ENCODE data around the gene AZIN2. TPM values are rescaled to one million over a fixed set of nuclear protein-coding genes. Genes with fewer than 3 reads are reported as not detected.

AZIN2 gene
- total and polyA plus RNA-seq, 10 of the 15 experiments (the other 5 are each of a cell fraction or from before 2014, with no cell fraction given): 0.02 to 0.85 (median 0.23) TPM

GRCh38 chr1:33089457-33089856 lies 8.5 kb downstream of the AZIN2 start:
- no peak overlapping the region for H3K4me2 ChIP-seq (ENCODE audit: control insufficient read depth, insufficient read depth)
- no peak overlapping the region for H3K27ac ChIP-seq (ENCODE audit: control insufficient read depth, insufficient read depth)
- DNase-seq (ENCODE audit: low read depth, low spot score) (no peak), ATAC-seq (no peak), FAIRE-seq (no peak)
- BruUV-seq (replicated peaks): no TSS peak
- peaks cover 0 to 2% of the 10 kb centered on the region in 2 experiments; a peak in 2 of 4 replicates for H3K27me3 ChIP-seq (replicated peaks in 1 of 2; ENCODE audit: control insufficient read depth in 2 of 2, insufficient read depth in 2 of 2, low read length in 1 of 2)
- POLR2A ChIA-PET: no interaction called here
- H4K20me1 ChIP-seq (ENCODE audit: control insufficient read depth, insufficient read depth): no peaks in the 10 kb centered on the region
- no peaks in the 10 kb centered on the region for H3K36me3 ChIP-seq (ENCODE audit: control insufficient read depth in 2 of 2, insufficient read depth in 2 of 2, low read length in 1 of 2)
- RAD21 ChIA-PET (ENCODE audit: unreplicated experiment): interaction anchor here (1.1 to 5.1 kb wide), 2 partner anchors 34 to 156 kb away, joined by 3 to 42 read pairs; no protein-coding TSS in a partner anchor
- peaks cover 14% of the 10 kb centered on the region for H3K4me1 ChIP-seq (ENCODE audit: control insufficient read depth, insufficient read depth, low read length)
- no peak overlapping the region for H3K9ac ChIP-seq (ENCODE audit: control insufficient read depth, insufficient read depth, low read length)
- no peak overlapping the region for H2AFZ ChIP-seq (ENCODE audit: control insufficient read depth, low read depth, low read length)
- SMC1A ChIA-PET (ENCODE audit: uncharacterized antibody, unreplicated experiment): interaction anchor here (2.1 to 4.5 kb wide), 2 partner anchors 156 to 214 kb away, joined by 11 to 34 read pairs; no protein-coding TSS in a partner anchor
- intact Hi-C loops (cut with micrococcal nuclease; ENCODE audit: unreplicated experiment) (no loop called here), in situ Hi-C loops (cut with MboI) (no loop called here)
- no peaks in the 10 kb centered on the region for H3K79me2 ChIP-seq (ENCODE audit: control insufficient read depth, insufficient read depth, low read length)
- no peak overlapping the region for H3K4me3 ChIP-seq
- CTCF ChIA-PET: interaction anchor here (1.3 to 2.9 kb wide), 4 partner anchors 156 to 377 kb away, joined by 4 to 10 read pairs (median 6); no protein-coding TSS in a partner anchor
- no peaks in the 10 kb centered on the region for H3K9me3 ChIP-seq (replicated peaks; ENCODE audit: control insufficient read depth, insufficient read depth, low read length)
- TF ChIP-seq HDAC6 (IDR thresholded peaks at IDR 0.05; ENCODE audit: unreplicated experiment) (no peak), USF1 (IDR thresholded peaks at IDR 0.05; ENCODE audit: borderline replicate concordance, extremely low read length, insufficient read depth, low read depth, low read length) (no peak), CREM (IDR thresholded peaks at IDR 0.05; ENCODE audit: low read depth) (no peak), RCOR1 (conservative IDR thresholded peaks at IDR 0.05; ENCODE audit: low read depth, low read length) (no peak), TCF7 (IDR thresholded peaks at IDR 0.05; ENCODE audit: borderline replicate concordance) (no peak), ASH2L (IDR thresholded peaks at IDR 0.05; ENCODE audit: borderline replicate concordance, low read depth) (no peak), YY1 (IDR thresholded peaks at IDR 0.05; ENCODE audit: low read depth, low read length) (no peak), SRF (IDR thresholded peaks at IDR 0.05; ENCODE audit: low read depth in 2 of 2, low read length in 2 of 2) (no peak), PRDM15 (CRISPR knock-in tag; IDR thresholded peaks at IDR 0.05) (no peak)
- 3% methylated on average over 2 of the region's 2 CpGs for WGBS (ENCODE audit: insufficient coverage, insufficient replicate concordance, low lambda C conversion rate, missing lambda C conversion rate)
